ENCODE measurements around the gene SPATC1L.

The SPATC1L gene

DNA sequence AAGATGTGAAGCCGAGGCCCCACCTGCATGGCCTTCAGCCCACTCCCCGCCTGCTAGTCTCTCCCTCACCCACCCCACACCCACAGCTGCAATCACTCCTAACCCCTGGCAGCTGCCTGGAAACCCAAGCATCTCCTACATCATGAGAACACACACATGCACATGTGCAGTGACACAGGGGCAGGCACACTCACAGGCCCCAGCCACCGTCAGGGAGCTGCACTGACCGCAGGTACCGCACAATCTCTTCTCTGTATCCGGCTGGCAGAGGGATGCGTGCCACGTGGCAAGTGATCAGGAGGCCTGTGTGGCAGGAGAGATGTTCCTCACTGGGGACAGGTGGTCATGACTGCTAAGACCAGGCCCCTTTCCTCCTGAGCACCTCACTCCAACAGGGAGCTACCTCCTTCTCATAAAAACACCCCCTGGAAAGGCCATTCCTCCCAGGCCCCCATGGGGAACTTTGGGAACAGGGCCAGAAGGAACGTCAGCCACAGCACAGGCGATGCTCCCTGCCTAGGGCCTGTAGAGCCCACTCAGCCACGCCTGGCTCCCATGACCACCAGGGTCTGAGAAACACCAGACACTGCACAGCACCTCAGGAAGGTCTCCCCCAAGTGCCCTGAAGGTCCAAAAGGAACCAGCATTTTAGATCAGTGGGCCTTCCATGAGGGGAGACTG is 38.3 kb upstream of the SPATC1L start:
- no peaks in the 10 kb centered on the region for H3K9me3 ChIP-seq (ENCODE audit: control insufficient read depth, low read length)
- H3K4me2 ChIP-seq (ENCODE audit: low read length) = no peak overlapping the region
- no peak overlapping the region for H3K4me3 ChIP-seq (ENCODE audit: low read depth, low read length)
- no peaks in the 10 kb centered on the region for H3K36me3 ChIP-seq (ENCODE audit: control insufficient read depth, insufficient read depth, low read length)
- H3K4me1 ChIP-seq = no peaks in the 10 kb centered on the region
- H3K27ac ChIP-seq = no peak overlapping the region
- H3K79me2 ChIP-seq = no peaks in the 10 kb centered on the region
- TF ChIP-seq, protein P1, sequence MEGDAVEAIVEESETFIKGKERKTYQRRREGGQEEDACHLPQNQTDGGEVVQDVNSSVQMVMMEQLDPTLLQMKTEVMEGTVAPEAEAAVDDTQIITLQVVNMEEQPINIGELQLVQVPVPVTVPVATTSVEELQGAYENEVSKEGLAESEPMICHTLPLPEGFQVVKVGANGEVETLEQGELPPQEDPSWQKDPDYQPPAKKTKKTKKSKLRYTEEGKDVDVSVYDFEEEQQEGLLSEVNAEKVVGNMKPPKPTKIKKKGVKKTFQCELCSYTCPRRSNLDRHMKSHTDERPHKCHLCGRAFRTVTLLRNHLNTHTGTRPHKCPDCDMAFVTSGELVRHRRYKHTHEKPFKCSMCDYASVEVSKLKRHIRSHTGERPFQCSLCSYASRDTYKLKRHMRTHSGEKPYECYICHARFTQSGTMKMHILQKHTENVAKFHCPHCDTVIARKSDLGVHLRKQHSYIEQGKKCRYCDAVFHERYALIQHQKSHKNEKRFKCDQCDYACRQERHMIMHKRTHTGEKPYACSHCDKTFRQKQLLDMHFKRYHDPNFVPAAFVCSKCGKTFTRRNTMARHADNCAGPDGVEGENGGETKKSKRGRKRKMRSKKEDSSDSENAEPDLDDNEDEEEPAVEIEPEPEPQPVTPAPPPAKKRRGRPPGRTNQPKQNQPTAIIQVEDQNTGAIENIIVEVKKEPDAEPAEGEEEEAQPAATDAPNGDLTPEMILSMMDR (IDR thresholded peaks at IDR 0.05) = no peak
- H3K27me3 ChIP-seq (ENCODE audit: control insufficient read depth, insufficient read depth, low read length) = no peaks in the 10 kb centered on the region
- H2AFZ ChIP-seq = no peak overlapping the region
- H3K9ac ChIP-seq = no peak overlapping the region

DNA sequence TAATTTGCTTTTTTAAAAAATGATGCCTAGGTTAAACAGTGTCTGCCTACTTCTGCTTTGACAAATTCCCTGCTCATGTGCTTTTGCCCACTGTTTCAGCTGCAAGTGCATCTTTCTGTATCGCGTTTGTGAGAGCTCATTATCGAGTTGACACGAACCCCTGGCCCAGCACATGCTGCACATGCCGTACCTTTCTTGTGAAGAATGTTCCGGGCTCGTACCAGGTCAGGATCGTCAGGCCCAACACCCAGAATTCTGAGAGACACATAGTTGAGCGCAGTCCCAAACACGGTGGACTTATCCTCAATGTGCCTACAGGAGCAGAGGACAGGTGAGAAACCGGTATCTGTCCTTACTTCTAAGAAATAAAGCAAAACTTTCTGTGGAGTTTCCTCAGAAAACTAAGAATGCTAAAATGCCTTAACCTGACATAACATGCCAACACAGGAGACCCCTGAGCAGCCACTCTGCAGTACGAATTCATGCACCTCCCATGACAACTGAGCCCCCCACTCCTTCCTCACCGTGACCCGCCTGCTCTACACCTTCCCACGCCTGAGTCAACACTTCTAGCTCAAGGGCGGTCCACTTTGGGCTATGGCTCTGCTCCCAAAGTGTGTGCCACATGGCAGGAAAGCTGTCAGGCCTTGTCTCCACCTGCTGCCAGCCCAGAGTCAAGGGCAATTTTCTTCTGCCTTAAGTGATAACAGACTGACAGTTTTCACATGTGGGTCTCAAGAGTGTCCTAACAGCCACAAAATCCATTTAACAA is 37.6 kb upstream of the SPATC1L start:
- no peaks in the 10 kb centered on the region for H3K36me3 ChIP-seq (ENCODE audit: control insufficient read depth, insufficient read depth, low read length)
- no peak overlapping the region for H3K9ac ChIP-seq
- TF ChIP-seq, protein P1 (IDR thresholded peaks at IDR 0.05) = no peak
- no peaks in the 10 kb centered on the region for H3K4me1 ChIP-seq
- H3K27ac ChIP-seq = no peak overlapping the region
- no peak overlapping the region for H2AFZ ChIP-seq
- no peaks in the 10 kb centered on the region for H3K9me3 ChIP-seq (ENCODE audit: control insufficient read depth, low read length)
- H3K27me3 ChIP-seq (ENCODE audit: control insufficient read depth, insufficient read depth, low read length) = no peaks in the 10 kb centered on the region
- no peak overlapping the region for H3K4me2 ChIP-seq (ENCODE audit: low read length)
- no peak overlapping the region for H3K4me3 ChIP-seq (ENCODE audit: low read depth, low read length)
- no peaks in the 10 kb centered on the region for H3K79me2 ChIP-seq

DNA sequence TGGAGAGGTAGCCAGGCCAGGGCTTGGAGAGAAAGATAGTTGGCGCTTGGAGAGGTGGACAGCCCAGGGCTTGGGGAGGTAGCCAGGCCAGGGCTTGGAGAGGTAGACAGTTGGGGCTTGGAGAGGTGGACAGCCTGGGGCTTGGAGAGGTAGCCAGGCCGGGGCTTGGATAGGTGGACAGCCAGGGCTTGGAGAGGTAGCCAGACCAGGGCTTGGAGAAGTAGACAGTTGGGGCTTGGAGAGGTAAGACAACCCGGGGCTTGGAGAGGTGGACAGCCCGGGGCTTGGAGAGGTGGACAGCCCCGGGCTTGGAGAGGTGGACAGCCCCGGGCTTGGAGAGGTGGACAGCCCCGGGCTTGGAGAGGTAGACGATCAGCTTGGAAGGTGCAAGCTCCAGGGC is 36.6 kb upstream of the SPATC1L start:
- no peaks in the 10 kb centered on the region for H3K4me1 ChIP-seq
- no peaks in the 10 kb centered on the region for H3K36me3 ChIP-seq (ENCODE audit: control insufficient read depth, insufficient read depth, low read length)
- no peaks in the 10 kb centered on the region for H3K9me3 ChIP-seq (ENCODE audit: control insufficient read depth, low read length)
- no peak overlapping the region for H2AFZ ChIP-seq
- H3K4me3 ChIP-seq (ENCODE audit: low read depth, low read length) = no peak overlapping the region
- H3K27me3 ChIP-seq (ENCODE audit: control insufficient read depth, insufficient read depth, low read length) = no peaks in the 10 kb centered on the region
- H3K79me2 ChIP-seq = no peaks in the 10 kb centered on the region
- no peak overlapping the region for H3K27ac ChIP-seq
- H3K9ac ChIP-seq = no peak overlapping the region
- TF ChIP-seq, protein P1 (IDR thresholded peaks at IDR 0.05) = no peak
- no peak overlapping the region for H3K4me2 ChIP-seq (ENCODE audit: low read length)

DNA sequence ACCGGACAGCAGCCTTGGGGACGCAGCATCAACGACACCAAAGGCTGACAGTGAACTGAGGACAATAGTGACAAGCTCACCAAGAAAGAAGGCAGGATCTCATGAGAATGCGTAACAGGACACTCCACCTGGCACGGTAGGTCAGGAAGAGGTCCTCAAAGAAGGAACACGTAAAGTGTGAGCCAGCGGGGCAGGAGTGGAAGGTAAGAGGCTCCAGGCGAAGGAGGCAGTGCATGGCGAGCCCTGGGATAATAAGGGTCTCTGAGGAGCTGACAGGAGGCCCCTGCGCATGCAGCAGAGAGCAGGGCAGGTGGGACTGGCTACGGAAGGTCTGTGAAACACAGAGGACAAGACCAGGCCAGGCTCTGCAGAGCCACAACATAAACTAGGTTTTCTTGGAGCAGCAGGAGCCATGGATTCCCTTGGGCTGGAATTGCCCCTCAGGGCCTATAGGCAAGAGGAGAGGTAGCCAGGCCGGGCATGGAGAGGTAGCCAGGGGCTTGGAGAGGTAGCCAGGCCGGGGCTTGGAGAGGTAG is 36.1 kb upstream of the SPATC1L start:
- Histone ChIP-seq H3K36me3 (ENCODE audit: control insufficient read depth, insufficient read depth, low read length) (no peaks in the 10 kb centered on the region), H3K27ac (no peak overlapping the region), H3K9me3 (ENCODE audit: control insufficient read depth, low read length) (no peaks in the 10 kb centered on the region), H3K79me2 (no peaks in the 10 kb centered on the region), H2AFZ (no peak overlapping the region), H3K9ac (no peak overlapping the region), H3K4me2 (ENCODE audit: low read length) (no peak overlapping the region), H3K4me1 (no peaks in the 10 kb centered on the region), H3K4me3 (ENCODE audit: low read depth, low read length) (no peak overlapping the region), H3K27me3 (ENCODE audit: control insufficient read depth, insufficient read depth, low read length) (no peaks in the 10 kb centered on the region)
- TF ChIP-seq, protein P1 (IDR thresholded peaks at IDR 0.05) = no peak
